ENCODE results near the gene KIAA0319L. TPM values are rescaled to one million over a fixed set of nuclear protein-coding genes. Genes with fewer than 3 reads are reported as not detected.

Gene KIAA0319L
- total RNA-seq, 2 experiments from 2014 or later = 25.3 to 44.9 TPM

GRCh38 chr1:35561972-35562680, 4.9 kb upstream of the KIAA0319L start:
- H3K4me1 ChIP-seq (ENCODE audit: insufficient read depth, low read length, poor library complexity, severe bottlenecking) = peaks cover 8% of the 10 kb centered on the region
- no peaks in the 10 kb centered on the region for H3K9me3 ChIP-seq (ENCODE audit: low read length)
- no peaks in the 10 kb centered on the region for H3K9me2 ChIP-seq (ENCODE audit: insufficient read depth, low read length)
- ChIA-PET CTCF (ENCODE audit: unreplicated experiment) (no interaction called here), POLR2A (interaction anchor here (1.1 kb wide), 1 partner anchor 207 kb away, joined by 5 read pairs; no protein-coding TSS in a partner anchor)
- H4K20me1 ChIP-seq (ENCODE audit: insufficient read depth, low read length) = no peaks in the 10 kb centered on the region; the same call in 1 of the 2 replicates
- H3K4me3 ChIP-seq (ENCODE audit: low read depth, low read length, poor library complexity, severe bottlenecking) = no peak overlapping the region
- DNase-seq (ENCODE audit: low spot score) = no peak
- no peak overlapping the region for H2AFZ ChIP-seq (ENCODE audit: low read length)
- peaks cover 14% of the 10 kb centered on the region; the same call in 1 of the 2 replicates for H3K36me3 ChIP-seq (ENCODE audit: insufficient read depth, low read length)
- H3K4me2 ChIP-seq (ENCODE audit: low read length) = no peak overlapping the region
- peaks cover 3% of the 10 kb centered on the region; the same call in 1 of the 2 replicates for H3K79me2 ChIP-seq (ENCODE audit: insufficient read depth, low read depth, low read length)
- BruUV-seq (replicated peaks) = no TSS peak
- no peak overlapping the region for H3K27ac ChIP-seq (ENCODE audit: low read depth, low read length, poor library complexity, severe bottlenecking)
- no peak for TF ChIP-seq CTCF (conservative IDR thresholded peaks at IDR 0.05; ENCODE audit: low read length)
- no peak for TF ChIP-seq EZH2phosphoT487 (IDR thresholded peaks at IDR 0.05; ENCODE audit: borderline replicate concordance, low read depth, low read length)
- intact Hi-C loops (cut with micrococcal nuclease; ENCODE audit: unreplicated experiment) = no loop called here

DNA sequence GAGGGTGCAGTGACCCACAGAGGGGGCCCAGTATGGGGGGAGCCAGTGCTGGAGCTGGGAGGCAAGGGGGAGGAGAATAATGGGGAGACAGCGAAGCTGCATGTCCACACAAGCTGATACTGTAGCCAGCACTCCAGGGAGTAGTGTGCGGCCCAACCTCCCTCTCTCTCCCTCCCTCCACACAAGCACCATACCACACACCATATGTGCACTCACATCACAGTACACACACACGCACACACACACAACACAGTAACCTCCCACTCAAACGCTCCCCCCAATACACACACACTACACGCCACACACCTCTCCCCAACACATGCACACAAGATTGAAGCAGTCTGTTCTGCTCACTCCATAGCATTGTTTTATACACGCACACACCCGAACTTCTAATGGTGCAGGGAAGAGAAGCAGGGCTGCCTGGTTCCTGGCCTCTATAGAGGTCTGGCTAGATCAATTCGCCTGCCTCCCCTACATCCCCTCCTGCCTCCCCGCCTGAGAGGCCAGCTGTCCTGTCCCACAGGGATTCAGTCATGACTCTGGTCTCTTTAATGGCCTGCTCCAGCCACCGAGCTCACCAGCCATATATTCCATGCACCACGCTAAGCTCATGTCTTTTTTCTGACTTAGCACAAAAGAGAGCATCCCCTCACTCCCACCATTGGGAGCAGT, 4.2 kb upstream of the KIAA0319L start:
- BruUV-seq (replicated peaks) = no TSS peak
- H3K9me3 ChIP-seq (ENCODE audit: low read length) = no peaks in the 10 kb centered on the region
- no peaks in the 10 kb centered on the region for H3K9me2 ChIP-seq (ENCODE audit: insufficient read depth, low read length)
- H3K27ac ChIP-seq (ENCODE audit: low read depth, low read length, poor library complexity, severe bottlenecking) = no peak overlapping the region
- peaks cover 11% of the 10 kb centered on the region for H3K4me1 ChIP-seq (ENCODE audit: insufficient read depth, low read length, poor library complexity, severe bottlenecking)
- DNase-seq (ENCODE audit: low spot score) = no peak
- H4K20me1 ChIP-seq (ENCODE audit: insufficient read depth, low read length) = no peaks in the 10 kb centered on the region; the same call in 1 of the 2 replicates
- peaks cover 9% of the 10 kb centered on the region; the same call in 1 of the 2 replicates for H3K79me2 ChIP-seq (ENCODE audit: insufficient read depth, low read depth, low read length)
- no peak overlapping the region for H2AFZ ChIP-seq (ENCODE audit: low read length)
- CTCF ChIA-PET (ENCODE audit: unreplicated experiment) = no interaction called here
- POLR2A ChIA-PET = interaction anchor here (1.1 kb wide), 1 partner anchor 207 kb away, joined by 5 read pairs; no protein-coding TSS in a partner anchor
- intact Hi-C loops (cut with micrococcal nuclease; ENCODE audit: unreplicated experiment) = no loop called here
- no peak overlapping the region for H3K4me2 ChIP-seq (ENCODE audit: low read length)
- H3K36me3 ChIP-seq (ENCODE audit: insufficient read depth, low read length) = peaks cover 14% of the 10 kb centered on the region; the same call in 1 of the 2 replicates
- H3K4me3 ChIP-seq (ENCODE audit: low read depth, low read length, poor library complexity, severe bottlenecking) = no peak overlapping the region
- TF ChIP-seq EZH2phosphoT487 (IDR thresholded peaks at IDR 0.05; ENCODE audit: borderline replicate concordance, low read depth, low read length) (no peak), CTCF (conservative IDR thresholded peaks at IDR 0.05; ENCODE audit: low read length) (no peak)

All from OCI-LY7 (cell line).